GM18867 (cell line): ENCODE results near the gene PLK1.
"Not testable (repeated sequence)": the region's sequence is repeated elsewhere in the genome, so short reads cannot be mapped to it uniquely, and the experiment has no call there.

Source experiments
- ATAC-seq: cut with Tn5 transposase; IDR thresholded peaks from one replicate; pipeline ENCODE4 v1.9.1; 2021; ENCODE audit warnings: mild to moderate bottlenecking, moderate library complexity; ENCODE audit not compliant: unreplicated experiment

The PLK1 gene

GRCh38 chr16:23678430-23679273, at the start of gene PLK1:
PLK1 (plus strand) TSS chr16:23678889; CDS start chr16:23678933, 44 bp downstream.
- ATAC-seq = peak; percentile 81

- no peak for ATAC-seq
These were observed 49.2 kb upstream of the PLK1 start for GRCh38 chr16:23629516-23629915.

GRCh38 chr16:23631874-23632273, 46.8 kb upstream of the PLK1 start:
- ATAC-seq = not testable (repeated sequence)

- no peak for ATAC-seq
These were observed 44.1 kb upstream of the PLK1 start for GRCh38 chr16:23634461-23635036.

GRCh38 chr16:23635958-23636357, 42.7 kb upstream of the PLK1 start:
- no peak for ATAC-seq

- no peak for ATAC-seq
These were observed 38.1 kb upstream of the PLK1 start for GRCh38 chr16:23640615-23640930.

- peak; percentile 96 for ATAC-seq
These were observed 37.5 kb upstream of the PLK1 start, which contains the start of the genes DCTN5 and PALB2 for GRCh38 chr16:23640931-23641765. DCTN5 (plus strand) TSS chr16:23641466; CDS start chr16:23641543, 77 bp downstream. PALB2 (minus strand) TSS chr16:23641310; CDS start chr16:23641157, 153 bp downstream.

- ATAC-seq = no peak
These were observed 36.4 kb upstream of the PLK1 start for GRCh38 chr16:23642246-23642774.

GRCh38 chr16:23650674-23651416, 27.8 kb upstream of the PLK1 start:
- no peak for ATAC-seq

GRCh38 chr16:23651943-23652468, 26.7 kb upstream of the PLK1 start:
- no peak for ATAC-seq

- no peak for ATAC-seq
These were observed 14.8 kb upstream of the PLK1 start for GRCh38 chr16:23663918-23664317.

- ATAC-seq = no peak
These were observed 11.9 kb upstream of the PLK1 start for GRCh38 chr16:23666571-23667354.

- ATAC-seq = no peak
These were observed 11.4 kb upstream of the PLK1 start for GRCh38 chr16:23667355-23667659.

GRCh38 chr16:23668225-23668624, 10.5 kb upstream of the PLK1 start:
- no peak for ATAC-seq

GRCh38 chr16:23668873-23669272, 9.8 kb upstream of the PLK1 start:
- ATAC-seq = no peak

- peak; percentile 94 for ATAC-seq
These were observed 8.4 kb upstream of the PLK1 start for GRCh38 chr16:23670137-23670776.

GRCh38 chr16:23673971-23674614, 4.6 kb upstream of the PLK1 start:
- no peak for ATAC-seq

- no peak for ATAC-seq
These were observed 1.7 kb upstream of the PLK1 start for GRCh38 chr16:23676924-23677480.
